CD4-positive, alpha-beta T cell (primary cell): ENCODE results near the gene SEC14L2. TPM values are rescaled to one million over a fixed set of nuclear protein-coding genes. Genes with fewer than 3 reads are reported as not detected.

Experiments used
- ATAC-seq: fragments of 200-7000 bp; cut with Tn5 transposase; one replicate; pipeline ENCODE4 v1.10.0; 2022; ENCODE audit warnings: mild to moderate bottlenecking; ENCODE audit not compliant: poor library complexity
- CTCF ChIA-PET: fragments of 350-600 bp; sonication (Branson Sonifier 250); formaldehyde crosslinking; loops from one replicate; lab custom pipeline; 2021; ENCODE audit warnings: antibody characterized with exemption, inconsistent platforms; lab: Charles Lee
- POLR2A ChIA-PET: fragments of 350-600 bp; sonication (Branson Sonifier 250); formaldehyde crosslinking; loops from one replicate; lab custom pipeline; 2021; ENCODE audit warnings: antibody characterized with exemption, inconsistent platforms; lab: Charles Lee
- DNase-seq, 14 experiments: peaks; one replicate each; pipeline ENCODE4 v3.0.0-alpha.2; 2013 to 2020; ENCODE audit warnings: mixed read lengths in 2 of 14
- H3K27ac ChIP-seq, 2 donors: one replicate each; pipeline versions ENCODE4 v1.5.1 to v1.7.0; 2013; ENCODE audit warnings: low read length in 2 of 2, low read depth in 1 of 2, mild to moderate bottlenecking in 1 of 2
- H3K27me3 ChIP-seq, 2 experiments: 1 replicate in 1 of 2; 2 replicates in 1 of 2; pipeline versions ENCODE4 v1.6.1 to v1.7.0; 2013; ENCODE audit warnings: low read length in 2 of 2, control low read depth in 1 of 2, mild to moderate bottlenecking in 1 of 2, moderate library complexity in 1 of 2; ENCODE audit not compliant: insufficient read depth in 2 of 2, control insufficient read depth in 1 of 2
- H3K36me3 ChIP-seq: one replicate; pipeline ENCODE4 v1.6.1; 2013; ENCODE audit warnings: low read length, control low read depth; ENCODE audit not compliant: insufficient read depth
- H3K4me1 ChIP-seq: one replicate; pipeline ENCODE4 v1.6.1; 2013; ENCODE audit warnings: low read length, control low read depth; ENCODE audit not compliant: insufficient read depth
- H3K4me3 ChIP-seq: one replicate; pipeline ENCODE4 v1.5.1; 2013; ENCODE audit warnings: mild to moderate bottlenecking, low read length, moderate library complexity
- H3K9me3 ChIP-seq, 2 experiments: 1 replicate in 1 of 2; 2 replicates in 1 of 2; pipeline versions ENCODE4 v1.6.1 to v1.7.0; 2013; ENCODE audit warnings: low read length in 2 of 2, mild to moderate bottlenecking in 2 of 2, control low read depth in 1 of 2, moderate library complexity in 1 of 2; ENCODE audit not compliant: control insufficient read depth in 1 of 2, insufficient read depth in 1 of 2
- H3K27ac Mint-ChIP-seq: one replicate; pipeline ENCODE4 v1.8.0; 2020; ENCODE audit warnings: mixed read lengths
- H3K27me3 Mint-ChIP-seq: one replicate; pipeline ENCODE4 v1.8.0; 2021; ENCODE audit warnings: mixed read lengths
- H3K36me3 Mint-ChIP-seq: one replicate; pipeline ENCODE4 v1.8.0; 2021; ENCODE audit warnings: low read depth, mixed read lengths
- H3K4me1 Mint-ChIP-seq: one replicate; pipeline ENCODE4 v1.8.0; 2021; ENCODE audit warnings: low read depth, mixed read lengths
- H3K4me3 Mint-ChIP-seq: one replicate; pipeline ENCODE4 v1.8.0; 2020; ENCODE audit warnings: mild to moderate bottlenecking, mixed read lengths
- H3K9me3 Mint-ChIP-seq: one replicate; pipeline ENCODE4 v1.8.0; 2020; ENCODE audit warnings: mixed read lengths
- CTCF ChIP-seq: fragments of 200-600 bp; IDR thresholded peaks from one replicate; pipeline ENCODE4 v1.8.0; 2022; ENCODE audit warnings: antibody characterized with exemption, mild to moderate bottlenecking
- intact Hi-C, 2 experiments: fragments of 100-400 bp; cut with DNase I in 1 of 2; cut with micrococcal nuclease in 1 of 2; formaldehyde crosslinking; loops; one replicate each; pipeline versions ENCODE4 v1.15.1 to v1.9.0; 2023 to 2025; cut with DNase I, micrococcal nuclease
- total RNA-seq, 174 experiments: library from RNA in 2 of 174; stranded (reverse) in 2 of 174; gene quantifications; one replicate each; pipeline ENCODE4 v1.2.3 and lab custom pipeline; 2021 to 2026

The SEC14L2 gene
- total RNA-seq, 2 experiments from 2014 or later: 74.6 to 79.8 TPM

GRCh38 chr22:30393885-30394284 lies 2.9 kb upstream of the SEC14L2 start:
- Mint-ChIP-seq H3K9me3 (no peaks in the 10 kb centered on the region), H3K27me3 (no peaks in the 10 kb centered on the region), H3K27ac (peak overlapping the region; percentile 21), H3K36me3 (no peaks in the 10 kb centered on the region), H3K4me3 (peak overlapping the region; percentile 42), H3K4me1 (peaks cover 54% of the 10 kb centered on the region)
- ChIA-PET POLR2A (interaction anchor here (1.2 to 7.9 kb wide), 2 partner anchors 31 to 37 kb away, joined by 3 to 112 read pairs; partner anchors contain the start of genes CCDC157, MTFP1 and SF3A1), CTCF (interaction anchor here (1.0 to 7.8 kb wide), 3 partner anchors 30 to 106 kb away, joined by 6 to 63 read pairs (median 8); partner anchors contain the start of gene MTFP1)
- H3K4me1 ChIP-seq: peaks cover 54% of the 10 kb centered on the region
- no peaks in the 10 kb centered on the region for H3K36me3 ChIP-seq
- ATAC-seq (no peak), DNase-seq (no peak)
- intact Hi-C loops: loop anchor here (5.0 to 10.0 kb wide), 3 partner anchors 211 to 528 kb away; partner anchors contain the start of gene TCN2 (in 1 of the 2)
- TF ChIP-seq CTCF: no peak
- H3K4me3 ChIP-seq: no peak overlapping the region
- peaks cover 0 to 2% of the 10 kb centered on the region in 2 experiments for H3K27me3 ChIP-seq
- no peak overlapping the region for H3K27ac ChIP-seq
- no peaks in the 10 kb centered on the region for H3K9me3 ChIP-seq

- H3K4me1 Mint-ChIP-seq: peaks cover 57% of the 10 kb centered on the region
- TF ChIP-seq CTCF: no peak
- ATAC-seq: no peak
- H3K4me3 Mint-ChIP-seq: peak overlapping the region; percentile 89
- no peaks in the 10 kb centered on the region for H3K9me3 ChIP-seq
- peaks cover 41% of the 10 kb centered on the region for H3K4me1 ChIP-seq
- H3K27ac Mint-ChIP-seq: peak overlapping the region; percentile 82
- peak in 1 of 14 experiments; percentile 11 for DNase-seq
- intact Hi-C loops: loop anchor here (2.0 to 10.0 kb wide), 3 partner anchors 27 to 357 kb away; partner anchors contain the start of genes MTFP1 (in 1 of the 2) and TCN2 (in 1 of the 2)
- peak overlapping the region; percentile 68 for H3K4me3 ChIP-seq
- no peaks in the 10 kb centered on the region for H3K9me3 Mint-ChIP-seq
- peaks cover 0 to 2% of the 10 kb centered on the region in 2 experiments for H3K27me3 ChIP-seq
- H3K36me3 ChIP-seq: no peaks in the 10 kb centered on the region
- POLR2A ChIA-PET: interaction anchor here (0.7 to 7.9 kb wide), 10 partner anchors 10 to 108 kb away, joined by 3 to 112 read pairs (median 4); partner anchors contain the start of genes CCDC157, MTFP1, SF3A1 and TBC1D10A
- no peaks in the 10 kb centered on the region for H3K27me3 Mint-ChIP-seq
- CTCF ChIA-PET: interaction anchor here (1.5 to 7.8 kb wide), 2 partner anchors 26 to 87 kb away, joined by 5 to 63 read pairs; partner anchors contain the start of gene MTFP1
- peak overlapping the region in 1 of 2 donors; percentile 47 for H3K27ac ChIP-seq
- H3K36me3 Mint-ChIP-seq: peaks cover 5% of the 10 kb centered on the region
These were observed 1.1 kb downstream of the SEC14L2 start for GRCh38 chr22:30397656-30398635.
